CD8-positive, alpha-beta memory T cell (primary cell): ENCODE results near the gene CHKB. TPM values are rescaled to one million over a fixed set of nuclear protein-coding genes. Genes with fewer than 3 reads are reported as not detected.
"Not testable (repeated sequence)": the region's sequence is repeated elsewhere in the genome, so short reads cannot be mapped to it uniquely, and the experiment has no call there.

ENCODE experiments used
- CTCF ChIA-PET: fragments of 350-600 bp; sonication (Branson Sonifier 250); formaldehyde crosslinking; loops from one replicate; lab custom pipeline; 2021; ENCODE audit warnings: antibody characterized with exemption; lab: Charles Lee
- POLR2A ChIA-PET: fragments of 350-600 bp; sonication (Branson Sonifier 250); formaldehyde crosslinking; loops from one replicate; lab custom pipeline; 2021; ENCODE audit warnings: antibody characterized with exemption; lab: Charles Lee
- DNase-seq, 5 donors: peaks; one replicate each; pipeline versions ENCODE4 v3.0.0 to v3.0.0-alpha.2; 2020 to 2022; ENCODE audit warnings: mixed read lengths in 1 of 5
- H3K27ac ChIP-seq: one replicate; pipeline ENCODE4 v1.7.0; 2013; ENCODE audit warnings: low read depth, mild to moderate bottlenecking, low read length, moderate library complexity
- H3K27me3 ChIP-seq: 2 replicates; pipeline ENCODE4 v1.7.0; 2013; ENCODE audit warnings: low read length, mild to moderate bottlenecking; ENCODE audit not compliant: insufficient read depth, poor library complexity, severe bottlenecking
- H3K36me3 ChIP-seq: 2 replicates; pipeline ENCODE4 v1.7.0; 2013; ENCODE audit warnings: mild to moderate bottlenecking, low read length, moderate library complexity; ENCODE audit not compliant: insufficient read depth
- H3K4me1 ChIP-seq: 2 replicates; pipeline ENCODE4 v1.7.0; 2013; ENCODE audit warnings: mild to moderate bottlenecking, low read length, moderate library complexity; ENCODE audit not compliant: insufficient read depth
- H3K4me3 ChIP-seq: 2 replicates; pipeline ENCODE4 v1.7.0; 2013; ENCODE audit warnings: mild to moderate bottlenecking, low read length
- H3K9me3 ChIP-seq: 2 replicates; pipeline ENCODE4 v1.7.0; 2013; ENCODE audit warnings: mild to moderate bottlenecking, low read length
- H3K27ac Mint-ChIP-seq, 8 donors: one replicate each; pipeline ENCODE4 v1.8.0; 2020 to 2021; ENCODE audit warnings: mixed read lengths in 8 of 8, mild to moderate bottlenecking in 6 of 8, inconsistent platforms in 3 of 8, moderate library complexity in 3 of 8
- H3K27me3 Mint-ChIP-seq, 2 donors: one replicate each; pipeline ENCODE4 v1.8.0; 2020 to 2021; ENCODE audit warnings: mixed read lengths in 2 of 2, mild to moderate bottlenecking in 1 of 2, moderate library complexity in 1 of 2
- H3K36me3 Mint-ChIP-seq, 3 donors: one replicate each; pipeline ENCODE4 v1.8.0; 2020 to 2021; ENCODE audit warnings: mixed read lengths in 3 of 3, inconsistent platforms in 1 of 3, mild to moderate bottlenecking in 1 of 3
- H3K4me1 Mint-ChIP-seq, 3 donors: one replicate each; pipeline ENCODE4 v1.8.0; 2020 to 2021; ENCODE audit warnings: mixed read lengths in 3 of 3, inconsistent platforms in 1 of 3, mild to moderate bottlenecking in 1 of 3
- H3K4me3 Mint-ChIP-seq, 7 donors: one replicate each; pipeline ENCODE4 v1.8.0; 2020 to 2021; ENCODE audit warnings: mixed read lengths in 7 of 7, mild to moderate bottlenecking in 6 of 7, moderate library complexity in 4 of 7, inconsistent platforms in 2 of 7
- H3K9me3 Mint-ChIP-seq, 5 donors: one replicate each; pipeline ENCODE4 v1.8.0; 2020 to 2022; ENCODE audit warnings: mixed read lengths in 5 of 5, mild to moderate bottlenecking in 3 of 5, moderate library complexity in 2 of 5, inconsistent platforms in 1 of 5
- polyA plus RNA-seq: library from polyadenylated mRNA; unstranded; fragments of 300-500 nt; fragmentation: Illumina TruSeq; gene quantifications from one replicate; pipeline ENCODE4 v1.2.3, GENCODE V29; 2021
- total RNA-seq, 2 experiments: library from RNA; stranded (reverse); gene quantifications; one replicate each; pipeline ENCODE4 v1.2.3, GENCODE V29; 2021

The CHKB gene
- total and polyA plus RNA-seq, 3 experiments from 2014 or later = 33.3 to 76.1 (median 72.1) TPM

DNA sequence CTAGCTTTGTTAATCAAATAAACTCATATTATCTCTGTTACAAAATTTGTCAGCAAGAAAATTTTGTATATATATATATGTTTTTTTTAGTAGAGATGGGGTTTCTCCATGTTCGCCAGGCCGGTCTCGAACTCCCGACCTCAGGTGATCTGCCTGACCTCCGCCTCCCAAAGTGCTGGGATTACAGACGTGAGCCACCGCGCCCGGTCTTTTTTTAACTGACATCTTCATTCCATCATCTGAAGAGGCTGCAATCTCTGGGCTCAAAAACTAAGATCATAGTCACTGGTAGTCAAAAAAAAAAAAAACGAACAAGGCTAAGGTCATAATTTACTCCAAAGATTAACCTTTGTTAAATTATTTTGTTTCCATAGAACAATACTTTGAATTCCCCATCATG is 42.3 kb downstream of the CHKB start:
- peaks cover 36 to 49% (median 47%) of the 10 kb centered on the region in 3 donors for H3K4me1 Mint-ChIP-seq
- Histone ChIP-seq H3K4me1 (peaks cover 36% of the 10 kb centered on the region), H3K9me3 (no peaks in the 10 kb centered on the region), H3K27ac (peak overlapping the region; percentile 98), H3K36me3 (no peaks in the 10 kb centered on the region), H3K4me3 (no peak overlapping the region), H3K27me3 (no peaks in the 10 kb centered on the region)
- ChIA-PET POLR2A (interaction anchor here (1.1 to 3.7 kb wide), 5 partner anchors 7 to 32 kb away, joined by 4 to 81 read pairs (median 21); partner anchors contain the start of genes LMF2, NCAPH2, SCO2 and SYCE3), CTCF (interaction anchor here (1.4 to 6.5 kb wide), 8 partner anchors 8 to 80 kb away, joined by 3 to 80 read pairs (median 11); partner anchors contain the start of genes LMF2, NCAPH2, SCO2 and SYCE3)
- no peaks in the 10 kb centered on the region for H3K9me3 Mint-ChIP-seq
- H3K27me3 Mint-ChIP-seq = peaks cover 0 to 2% of the 10 kb centered on the region in 2 donors
- no peaks in the 10 kb centered on the region for H3K36me3 Mint-ChIP-seq
- peak overlapping the region in 4 of 7 donors; percentile 5 to 37 (median 14) for H3K4me3 Mint-ChIP-seq
- DNase-seq = no peak
- H3K27ac Mint-ChIP-seq = peak overlapping the region; percentile 86 to 99 (median 96)

GRCh38 chr22:50537765-50538164 is 44.9 kb downstream of the CHKB start:
- H3K27me3 ChIP-seq = no peaks in the 10 kb centered on the region
- no peak for DNase-seq
- Mint-ChIP-seq H3K4me3 (peak overlapping the region in 3 of 7 donors; percentile 9 to 46 (median 33)), H3K9me3 (no peaks in the 10 kb centered on the region), H3K36me3 (no peaks in the 10 kb centered on the region), H3K4me1 (peaks cover 30 to 38% (median 35%) of the 10 kb centered on the region in 3 donors), H3K27ac (peak overlapping the region; percentile 54 to 99 (median 95)), H3K27me3 (peaks cover 0 to 2% of the 10 kb centered on the region in 2 donors)
- no peaks in the 10 kb centered on the region for H3K9me3 ChIP-seq
- no peak overlapping the region for H3K4me3 ChIP-seq
- ChIA-PET CTCF (interaction anchor here (1.0 to 6.5 kb wide), 5 partner anchors 8 to 29 kb away, joined by 3 to 80 read pairs (median 14); partner anchors contain the start of genes LMF2, NCAPH2, SCO2 and SYCE3), POLR2A (interaction anchor here (0.6 to 3.7 kb wide), 2 partner anchors 11 to 296 kb away, joined by 3 to 81 read pairs; partner anchors contain the start of gene SCO2)
- peaks cover 19% of the 10 kb centered on the region for H3K4me1 ChIP-seq
- H3K27ac ChIP-seq = no peak overlapping the region
- no peaks in the 10 kb centered on the region for H3K36me3 ChIP-seq

- Mint-ChIP-seq H3K9me3 (no peaks in the 10 kb centered on the region), H3K36me3 (no peaks in the 10 kb centered on the region), H3K27me3 (peaks cover 0 to 2% of the 10 kb centered on the region in 2 donors), H3K4me3 (no peak overlapping the region), H3K27ac (no peak overlapping the region), H3K4me1 (peaks cover 28 to 37% (median 35%) of the 10 kb centered on the region in 3 donors)
- CTCF ChIA-PET = interaction anchor here (0.6 to 6.5 kb wide), 6 partner anchors 9 to 85 kb away, joined by 3 to 47 read pairs (median 3); partner anchors contain the start of genes SCO2 and SYCE3
- H3K36me3 ChIP-seq = no peaks in the 10 kb centered on the region
- H3K27ac ChIP-seq = no peak overlapping the region
- H3K27me3 ChIP-seq = no peaks in the 10 kb centered on the region
- no peak overlapping the region for H3K4me3 ChIP-seq
- H3K4me1 ChIP-seq = peaks cover 21% of the 10 kb centered on the region
- no peaks in the 10 kb centered on the region for H3K9me3 ChIP-seq
- POLR2A ChIA-PET = no interaction called here
- DNase-seq = no peak
Measured at GRCh38 chr22:50536226-50536625, 46.4 kb downstream of the CHKB start.

DNA sequence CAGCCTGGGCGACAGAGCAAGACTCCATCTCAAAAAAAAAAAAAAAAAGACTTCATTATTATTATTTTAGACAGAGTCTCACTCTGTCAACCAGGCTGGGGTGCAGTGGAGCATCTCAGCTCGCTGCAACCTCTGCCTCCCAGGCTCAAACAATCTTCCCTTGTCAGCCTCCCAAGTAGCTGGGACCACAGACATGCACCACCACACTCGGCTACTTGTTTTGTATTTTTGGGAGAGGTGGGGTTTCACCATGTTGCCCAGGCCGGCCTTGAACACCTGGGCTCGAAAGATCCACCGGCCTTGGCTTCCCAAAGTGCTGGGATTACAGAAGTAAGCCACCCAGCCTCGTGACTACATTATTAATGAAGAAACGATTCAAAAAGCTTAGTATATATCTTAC is 47.5 kb downstream of the CHKB start:
- no peaks in the 10 kb centered on the region for H3K9me3 ChIP-seq
- H3K27ac ChIP-seq = no peak overlapping the region
- ChIA-PET POLR2A (interaction anchor here (0.6 kb wide), 1 partner anchor 27 kb away, joined by 3 read pairs; the partner anchor contains the start of gene LMF2), CTCF (interaction anchor here (1.1 to 6.5 kb wide), 5 partner anchors 9 to 86 kb away, joined by 3 to 47 read pairs (median 4); partner anchors contain the start of genes SCO2 and SYCE3)
- Mint-ChIP-seq H3K27me3 (peaks cover 0 to 2% of the 10 kb centered on the region in 2 donors), H3K36me3 (peaks cover 0 to 1% (median 0%) of the 10 kb centered on the region in 3 donors), H3K27ac (no peak overlapping the region), H3K9me3 (no peaks in the 10 kb centered on the region), H3K4me1 (peaks cover 23 to 30% (median 28%) of the 10 kb centered on the region in 3 donors), H3K4me3 (no peak overlapping the region)
- no peaks in the 10 kb centered on the region for H3K36me3 ChIP-seq
- no peaks in the 10 kb centered on the region for H3K27me3 ChIP-seq
- H3K4me3 ChIP-seq = no peak overlapping the region
- peak in 1 of 5 donors; percentile 20 for DNase-seq
- peaks cover 27% of the 10 kb centered on the region for H3K4me1 ChIP-seq

GRCh38 chr22:50533856-50534711 is 48.6 kb downstream of the CHKB start:
- Histone ChIP-seq H3K27ac (peak overlapping the region; percentile 65), H3K4me1 (peaks cover 19% of the 10 kb centered on the region)
- peak overlapping the region in 6 of 8 donors; percentile 26 to 99 (median 76) for H3K27ac Mint-ChIP-seq
- H3K36me3 ChIP-seq, H3K27me3 ChIP-seq, H3K27me3 Mint-ChIP-seq, H3K36me3 Mint-ChIP-seq, H3K9me3 ChIP-seq, H3K9me3 Mint-ChIP-seq, POLR2A ChIA-PET, H3K4me3 ChIP-seq: not testable (repeated sequence)
- CTCF ChIA-PET = interaction anchor here (3.3 to 6.5 kb wide), 2 partner anchors 8 to 15 kb away, joined by 26 to 47 read pairs; partner anchors contain the start of gene SCO2
- DNase-seq = peak in 1 of 5 donors; percentile 21
- peaks cover 13 to 21% (median 18%) of the 10 kb centered on the region in 3 donors for H3K4me1 Mint-ChIP-seq
- peak overlapping the region in 2 of 7 donors; percentile 54 to 73 for H3K4me3 Mint-ChIP-seq

DNA sequence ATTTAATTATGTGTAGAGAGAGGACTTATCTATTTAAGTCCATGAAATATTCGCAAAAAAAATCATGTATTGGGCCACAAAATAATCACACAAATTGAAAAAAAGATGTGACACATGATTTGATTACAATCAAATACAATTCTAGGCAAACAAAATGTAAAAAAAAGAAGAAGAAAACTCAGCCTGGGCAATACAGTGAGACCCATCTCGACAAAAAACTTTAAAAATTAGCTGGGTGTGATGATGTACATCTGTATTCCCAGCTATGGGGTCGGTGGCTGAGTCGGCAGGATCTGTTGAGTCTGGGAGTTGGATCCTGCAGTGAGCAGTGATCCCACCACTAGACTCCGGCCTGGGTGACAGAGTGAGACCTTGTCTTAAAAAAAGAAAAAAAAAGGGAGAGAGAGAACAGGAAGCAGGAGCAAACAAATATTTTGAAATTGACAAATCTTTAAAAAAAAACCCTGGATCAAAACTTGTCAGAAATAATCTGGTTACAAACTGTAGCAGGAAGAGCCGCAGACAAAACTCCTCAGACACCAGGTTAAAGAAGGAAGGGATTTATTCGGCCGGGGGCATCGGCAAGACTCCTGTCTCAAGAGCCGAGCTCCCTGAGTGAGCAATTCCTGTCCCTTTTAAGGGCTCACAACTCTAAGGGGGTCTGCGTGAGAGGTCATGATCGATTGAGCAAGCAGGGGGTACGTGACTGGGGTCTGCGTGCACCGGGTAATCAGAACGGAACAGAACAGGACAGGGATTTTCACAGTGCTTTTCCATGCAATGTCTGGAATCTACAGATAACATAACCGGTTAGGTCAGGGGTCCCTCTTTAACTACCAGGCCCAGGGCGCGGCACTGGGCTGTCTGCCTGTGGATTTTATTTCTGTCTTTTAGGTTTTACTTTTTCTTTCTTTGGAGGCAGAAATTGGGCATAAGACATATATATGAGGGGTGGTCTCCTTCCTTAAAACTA is 49.5 kb downstream of the CHKB start:
- ChIA-PET CTCF (interaction anchor here (1.5 to 3.3 kb wide), 2 partner anchors 7 kb away, joined by 3 to 26 read pairs; partner anchors contain the start of gene SCO2), POLR2A (interaction anchor here (1.0 kb wide), 1 partner anchor 282 kb away, joined by 3 read pairs; the partner anchor contains the start of gene HDAC10)
- Mint-ChIP-seq H3K4me1 (peaks cover 13 to 23% (median 19%) of the 10 kb centered on the region in 3 donors), H3K36me3 (peaks cover 0 to 1% (median 0%) of the 10 kb centered on the region in 3 donors), H3K4me3 (peak overlapping the region in 6 of 7 donors; percentile 34 to 77 (median 68)), H3K27ac (peak overlapping the region; percentile 75 to 99 (median 88)), H3K9me3 (no peaks in the 10 kb centered on the region), H3K27me3 (peaks cover 0 to 2% of the 10 kb centered on the region in 2 donors)
- Histone ChIP-seq H3K36me3 (no peaks in the 10 kb centered on the region), H3K9me3 (no peaks in the 10 kb centered on the region), H3K27ac (peak overlapping the region; percentile 16), H3K4me1 (peaks cover 13% of the 10 kb centered on the region), H3K4me3 (no peak overlapping the region), H3K27me3 (no peaks in the 10 kb centered on the region)
- peak in 1 of 5 donors; percentile 29 for DNase-seq
